NCI-H128 (cell line): ENCODE results near the gene ZNF628.
"Not testable (repeated sequence)": the region's sequence is repeated elsewhere in the genome, so short reads cannot be mapped to it uniquely, and the experiment has no call there.

ENCODE experiments used
- DNase-seq: peaks from one replicate; lab custom pipeline; 2025; ENCODE audit not compliant: unreplicated experiment; lab: John Stamatoyannopoulos, UW

ZNF628 gene

GRCh38 chr19:55476100-55476775, at the start of gene ZNF628:
Gene ZNF628 (plus strand): TSS chr19:55476617. CDS start chr19:55479911, 3,294 bp downstream.
- peak; percentile 96 for DNase-seq

GRCh38 chr19:55431183-55431582, 45.2 kb upstream of the ZNF628 start:
- DNase-seq: no peak

DNA sequence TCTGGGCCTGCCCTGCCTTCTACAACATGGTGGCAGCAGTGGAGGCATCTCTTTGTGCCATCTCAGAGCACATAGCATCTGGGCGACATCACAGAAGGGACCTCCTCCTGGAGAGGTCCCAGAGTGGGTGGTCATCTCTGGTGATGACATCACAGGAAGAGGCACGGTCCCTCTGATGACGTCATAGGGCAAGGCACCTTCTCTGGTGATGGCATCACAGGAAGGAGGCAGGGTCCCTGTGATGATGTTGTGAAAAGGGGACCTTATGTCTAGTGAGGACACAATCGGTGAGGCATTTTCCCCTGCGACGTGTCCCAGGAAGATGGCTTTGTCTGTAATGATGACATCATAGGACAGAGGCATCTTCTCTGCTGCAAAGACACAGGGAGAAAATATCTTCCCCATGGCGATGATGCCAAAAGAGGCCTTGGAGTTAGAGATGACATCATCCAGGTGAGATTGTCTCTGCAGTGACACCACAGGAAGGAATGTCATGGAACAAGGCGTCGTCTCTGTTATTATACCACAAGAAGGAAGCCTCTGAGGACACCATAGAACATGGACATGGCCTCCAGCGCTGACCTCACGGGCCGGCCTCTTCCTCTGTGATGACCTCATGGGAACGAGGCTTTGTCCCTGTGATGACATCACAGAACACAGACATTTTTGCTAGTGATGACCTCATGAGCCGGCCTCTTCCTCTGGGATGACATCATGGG, 44.0 kb upstream of the ZNF628 start:
- no peak for DNase-seq

DNA sequence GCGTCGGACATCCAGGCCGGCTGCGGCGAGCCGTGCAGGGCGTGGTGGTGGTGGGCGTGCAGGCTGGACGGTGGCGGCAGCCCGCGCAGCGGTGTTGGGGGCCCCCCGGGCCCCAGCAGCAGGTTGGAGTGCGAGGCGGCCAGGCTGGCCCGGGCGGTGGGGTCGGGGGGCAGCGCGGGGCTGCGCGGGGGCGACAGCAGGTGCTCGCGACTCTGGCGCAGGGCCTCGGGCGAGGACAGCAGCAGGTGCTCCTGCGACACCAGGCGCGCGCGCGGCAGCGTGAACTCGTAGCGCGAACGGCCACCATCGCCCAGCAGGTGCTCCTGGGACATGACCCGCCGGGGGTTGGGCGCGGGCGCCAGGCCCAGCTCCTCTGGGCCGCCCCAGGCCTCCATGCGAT, 43.1 kb upstream of the ZNF628 start:
- DNase-seq: no peak

- DNase-seq: no peak
Observed at GRCh38 chr19:55434356-55434919, 42.0 kb upstream of the ZNF628 start.

GRCh38 chr19:55435020-55435419, 41.4 kb upstream of the ZNF628 start:
- no peak for DNase-seq

DNA sequence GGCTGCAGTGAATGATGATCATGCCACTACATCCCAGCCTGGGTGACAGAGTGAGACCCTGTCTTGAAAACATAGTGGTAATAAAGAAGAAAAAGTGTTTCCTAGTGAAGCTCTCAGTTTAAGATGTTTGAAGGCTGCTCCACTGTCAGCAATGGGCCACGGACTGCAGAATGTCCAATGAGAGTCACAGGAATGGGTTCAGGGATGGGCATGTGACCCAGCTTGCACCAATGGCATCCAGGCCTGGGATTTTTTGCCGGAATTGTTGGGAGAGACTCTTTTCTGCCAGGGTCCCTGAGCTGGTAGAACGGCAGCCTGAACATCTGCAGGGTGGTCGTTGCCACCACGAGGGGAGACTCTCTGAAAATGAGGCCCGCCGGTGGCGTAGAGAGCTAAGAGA, 39.6 kb upstream of the ZNF628 start:
- DNase-seq: no peak

DNA sequence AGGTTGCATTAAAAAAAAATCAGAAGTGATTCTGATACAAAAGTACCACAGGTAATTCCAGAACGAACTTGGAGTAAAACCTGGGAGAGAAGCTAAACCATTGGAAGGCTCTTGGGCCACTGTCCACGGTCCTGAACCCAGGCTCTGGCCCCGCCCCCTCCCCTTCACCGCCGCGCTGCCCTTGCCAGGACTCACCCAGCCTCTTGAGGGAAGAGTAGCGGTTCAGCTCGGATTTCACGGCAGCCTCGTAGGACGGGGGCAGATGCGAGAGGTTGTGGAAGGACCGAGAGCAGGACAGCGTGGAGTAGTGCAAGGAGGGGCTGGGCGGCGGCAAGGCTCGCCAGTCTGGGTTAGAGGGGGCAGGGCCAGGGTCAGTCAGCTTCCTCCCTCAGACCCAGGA, 39.0 kb upstream of the ZNF628 start:
- no peak for DNase-seq

DNA sequence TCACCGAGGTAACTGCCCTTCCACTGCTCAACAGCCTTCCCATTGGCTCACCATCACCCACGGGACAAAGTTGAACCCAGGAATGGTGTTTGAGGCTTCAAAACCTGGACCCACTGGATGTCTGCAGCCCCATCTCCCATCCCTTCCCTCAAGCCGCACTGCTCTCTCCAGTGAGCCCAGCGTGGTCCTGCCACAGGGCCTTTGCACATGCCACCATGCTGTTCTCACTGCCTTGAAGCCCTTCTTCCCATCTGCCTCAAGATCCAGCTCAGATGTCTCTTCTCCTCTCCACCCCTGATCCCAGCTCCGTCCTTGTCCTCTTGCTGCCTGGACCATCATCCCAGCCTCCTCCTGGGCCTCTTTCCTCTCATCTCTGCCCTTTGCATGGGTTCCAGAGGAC, 37.4 kb upstream of the ZNF628 start:
- no peak for DNase-seq

DNA sequence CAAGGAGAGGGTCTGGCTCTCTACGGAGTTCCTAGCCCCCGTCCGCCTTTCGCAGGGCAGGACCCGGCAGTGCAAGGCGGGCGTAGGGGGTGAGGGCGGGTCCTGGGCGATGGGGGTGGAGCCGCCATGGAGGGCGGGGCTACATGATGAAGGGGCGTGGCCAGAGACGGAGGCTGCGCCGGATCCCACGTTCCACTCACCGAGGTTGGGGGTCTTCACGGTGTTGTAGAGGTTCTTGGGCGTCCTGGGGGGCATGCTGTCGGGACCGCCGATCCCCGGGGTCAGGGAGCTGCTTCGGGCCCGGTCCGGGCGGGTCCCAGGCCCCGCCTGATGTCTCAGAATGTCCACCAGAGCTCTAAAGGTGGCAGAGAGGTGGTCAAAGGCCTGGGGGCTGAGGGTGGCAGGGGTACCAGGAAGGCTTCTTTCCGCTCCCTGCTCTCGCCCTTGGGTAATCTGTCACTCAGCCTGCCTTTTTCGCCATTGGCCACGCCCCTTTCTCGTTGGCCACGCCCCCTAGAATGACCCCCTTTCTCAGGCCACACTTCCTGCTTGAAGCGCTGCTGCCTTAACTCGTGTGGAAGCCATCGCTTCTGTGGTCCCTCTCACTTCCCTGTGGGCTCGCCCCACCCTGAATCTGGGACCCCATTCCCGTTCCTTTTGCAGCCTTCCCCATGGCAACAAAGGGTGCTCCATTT, 35.9 kb upstream of the ZNF628 start:
- DNase-seq: no peak

DNA sequence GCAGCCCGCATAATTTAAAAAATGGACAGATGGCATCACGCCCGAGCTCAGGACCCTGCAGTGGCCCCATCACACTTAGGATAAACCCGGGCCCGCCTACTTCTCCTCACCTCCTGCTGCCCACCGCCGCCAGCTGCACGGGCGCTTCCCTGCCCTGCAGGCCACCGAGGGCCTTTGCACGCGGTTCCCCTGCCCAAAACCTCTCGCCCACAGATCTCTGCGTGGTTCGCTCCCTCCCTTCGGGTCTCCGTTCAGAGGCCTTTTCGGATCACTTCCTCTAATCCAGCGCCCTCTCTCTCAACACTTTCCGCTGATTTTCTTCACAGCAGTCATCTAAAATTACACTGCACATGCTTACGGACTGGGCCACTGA, 35.1 kb upstream of the ZNF628 start:
- DNase-seq: no peak

DNA sequence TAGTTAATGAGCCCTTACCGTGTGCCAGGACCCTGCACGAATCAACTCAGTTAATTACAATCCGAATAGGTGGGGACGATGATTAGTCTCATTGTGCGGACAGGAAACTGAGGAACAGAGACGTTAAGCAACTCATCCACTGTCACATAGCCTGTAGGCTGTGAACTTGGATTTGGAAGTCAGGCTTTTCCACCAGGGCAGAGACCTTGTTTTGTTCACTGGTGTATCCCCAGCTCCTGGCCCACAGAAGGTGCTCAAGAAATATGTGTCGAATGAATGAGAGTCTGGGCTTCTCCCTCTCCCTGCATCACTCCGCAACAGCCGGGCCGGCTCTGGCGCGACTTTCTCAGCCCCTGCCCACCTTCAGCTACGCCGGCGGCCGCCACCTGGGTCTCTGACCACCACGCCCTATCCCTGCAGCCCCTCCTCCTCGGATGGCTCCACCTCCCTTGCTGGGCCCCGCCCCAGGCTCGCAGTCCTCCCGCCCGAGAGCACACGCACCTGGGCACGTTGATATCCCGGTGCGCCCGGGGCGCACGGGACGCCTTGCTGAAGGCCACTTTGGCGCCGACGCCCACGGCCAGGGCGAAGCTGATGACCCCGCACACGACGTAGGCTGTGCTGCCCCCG, 34.6 kb upstream of the ZNF628 start:
- DNase-seq: peak; percentile 12

- DNase-seq: no peak
Observed at GRCh38 chr19:55442372-55442961, 34.0 kb upstream of the ZNF628 start.

DNA sequence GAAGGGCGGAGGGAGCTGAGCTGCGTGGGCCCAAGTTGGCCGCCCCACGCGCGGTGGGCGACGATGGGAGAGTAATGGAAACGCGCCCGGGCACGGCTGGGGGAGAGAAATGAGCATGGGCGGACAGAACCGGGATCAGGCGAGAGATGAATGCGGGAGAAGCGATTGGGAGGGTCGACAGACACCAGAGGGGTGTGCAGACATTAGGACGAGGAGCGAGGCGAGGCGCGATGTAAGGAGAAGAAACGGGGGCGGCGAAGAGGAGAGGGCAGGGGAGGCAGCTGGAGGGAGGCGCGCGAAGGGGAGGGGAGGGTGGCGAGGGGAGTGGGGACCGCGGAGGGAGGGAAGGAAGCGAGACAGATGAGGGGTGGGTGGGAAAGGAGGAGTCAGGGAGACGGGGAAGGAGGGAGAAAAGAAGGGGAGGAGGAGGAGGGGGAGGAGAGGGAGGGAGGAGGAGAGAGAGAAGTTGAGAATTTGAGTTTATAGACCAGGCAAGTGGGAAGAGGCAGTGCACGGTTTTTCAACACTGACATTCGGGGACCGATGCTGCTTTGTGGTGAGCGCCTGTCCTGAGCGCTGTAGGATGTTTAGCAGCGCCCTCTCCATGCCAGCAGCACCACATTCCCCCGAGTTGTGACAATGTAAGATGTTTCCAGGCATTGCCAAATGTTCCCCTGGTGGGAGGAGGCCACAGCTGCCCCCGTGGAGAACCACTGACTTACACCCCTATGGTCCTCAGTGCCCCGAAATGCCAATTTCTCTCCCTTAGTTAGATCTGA, 33.2 kb upstream of the ZNF628 start, which contains the start of gene SHISA7:
Gene SHISA7 (minus strand): TSS at position 256 of the 779 bp plus-strand sequence. CDS start 437 bp downstream, outside the sequence.
- no peak for DNase-seq

GRCh38 chr19:55443824-55444480, 32.5 kb upstream of the ZNF628 start:
- DNase-seq: no peak

DNA sequence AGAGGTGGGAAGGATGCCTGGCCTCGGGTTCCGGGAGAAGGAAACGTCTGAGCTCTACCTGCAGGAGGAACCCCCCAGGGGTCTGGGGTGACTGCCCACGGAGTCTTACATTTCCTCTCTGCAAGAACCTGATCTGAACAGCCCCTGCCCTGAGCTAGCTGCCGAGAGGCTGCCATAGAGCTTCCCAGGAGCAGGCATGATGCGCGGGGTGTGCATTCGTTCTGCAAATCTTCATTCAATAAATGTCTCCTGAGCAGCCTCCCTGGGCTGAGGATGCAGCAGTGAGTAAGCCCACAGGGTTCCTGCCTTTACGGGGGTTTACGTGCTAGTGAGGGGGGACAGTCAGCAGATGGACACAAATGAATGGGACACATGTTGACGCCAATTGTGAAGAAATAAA, 31.8 kb upstream of the ZNF628 start:
- no peak for DNase-seq

DNA sequence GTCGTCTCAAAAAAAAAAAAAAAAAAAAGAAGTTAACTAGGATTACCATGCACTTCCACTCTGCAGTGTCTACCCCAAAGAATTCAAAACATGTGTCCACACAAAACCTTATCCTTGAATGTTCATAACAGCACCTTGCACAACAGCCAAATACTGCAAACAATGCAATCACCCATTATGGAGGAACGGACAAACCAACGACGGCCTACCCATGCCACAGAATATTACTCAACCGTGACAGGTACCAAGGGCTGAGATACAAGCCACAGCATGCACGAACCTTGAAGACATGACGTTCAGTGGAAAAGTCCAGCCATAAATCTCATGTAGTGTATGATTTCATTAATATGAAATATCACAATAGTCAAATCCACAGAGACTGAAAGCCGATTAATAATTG, 30.4 kb upstream of the ZNF628 start:
- DNase-seq: no peak

DNA sequence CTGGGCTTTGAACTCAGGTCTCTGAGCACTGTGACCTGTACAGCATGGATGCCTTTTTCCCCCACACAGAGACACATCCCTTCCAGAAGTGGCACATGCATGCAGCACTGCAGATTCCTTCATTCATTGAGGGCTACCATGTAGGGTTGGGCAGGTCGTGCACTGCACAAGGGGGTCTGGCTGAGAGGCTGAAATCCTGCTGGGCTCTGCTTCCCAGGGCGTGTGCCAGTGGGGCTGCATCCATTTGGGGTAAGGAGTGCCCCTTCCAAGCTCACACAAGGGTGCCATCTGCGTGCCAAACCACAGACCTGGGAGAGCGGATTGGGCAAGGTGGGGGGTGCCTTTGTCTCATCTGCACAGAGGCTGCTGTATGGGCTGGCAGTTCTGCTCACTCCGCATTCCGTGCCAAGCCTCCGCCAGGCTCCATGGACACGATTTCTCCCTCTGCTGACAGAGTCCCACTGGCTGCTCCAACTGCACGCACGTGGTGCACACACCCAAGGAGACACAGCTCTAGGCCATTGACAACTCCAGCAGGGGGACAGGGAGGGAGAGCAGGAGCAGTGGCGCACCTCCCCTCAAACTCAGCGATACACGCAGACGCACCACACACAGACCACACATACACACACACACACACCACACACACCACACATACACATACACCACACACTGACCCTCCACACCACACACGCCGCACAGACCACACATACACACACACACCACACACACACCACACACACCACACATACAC, 28.8 kb upstream of the ZNF628 start:
- no peak for DNase-seq

DNA sequence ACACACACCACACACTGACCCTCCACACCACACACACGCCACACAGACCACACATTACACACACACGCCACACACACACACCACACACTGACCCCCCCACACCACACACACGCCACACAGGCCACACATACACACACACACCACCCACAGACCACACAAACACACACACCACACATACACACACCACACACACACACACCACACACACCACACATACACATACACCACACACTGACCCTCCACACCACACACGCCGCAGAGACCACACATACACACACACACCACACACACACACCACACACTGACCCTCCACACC, 28.3 kb upstream of the ZNF628 start:
- not testable (repeated sequence) for DNase-seq
